GM18505 (cell line): ENCODE results near the gene TRAPPC11.
"Not testable (repeated sequence)": the region's sequence is repeated elsewhere in the genome, so short reads cannot be mapped to it uniquely, and the experiment has no call there.

Experiments
- ATAC-seq: cut with Tn5 transposase; IDR thresholded peaks from one replicate; pipeline ENCODE4 v1.9.1; 2021; ENCODE audit not compliant: unreplicated experiment
- POLR2A ChIP-seq: IDR thresholded peaks from 4 replicates; pipeline ENCODE4 v1.6.1; 2011; ENCODE audit warnings: borderline replicate concordance; ENCODE audit not compliant: insufficient read depth, insufficient read length; ENCODE audit errors: extremely low read depth

Gene TRAPPC11

GRCh38 chr4:183718876-183719275, 59.8 kb downstream of the TRAPPC11 start:
- ATAC-seq: no peak
- no peak for TF ChIP-seq POLR2A

GRCh38 chr4:183721207-183722081, 62.4 kb downstream of the TRAPPC11 start:
- no peak for ATAC-seq
- no peak for TF ChIP-seq POLR2A

- peak; percentile 78 for ATAC-seq
- TF ChIP-seq POLR2A: no peak
Observed at GRCh38 chr4:183722731-183723560, 63.9 kb downstream of the TRAPPC11 start.

- no peak for TF ChIP-seq POLR2A
- no peak for ATAC-seq
Observed at GRCh38 chr4:183723561-183724228, 64.6 kb downstream of the TRAPPC11 start.

- not testable (repeated sequence) for ATAC-seq
Observed at GRCh38 chr4:183725585-183725984, 66.5 kb downstream of the TRAPPC11 start.

GRCh38 chr4:183727482-183727881, 68.4 kb downstream of the TRAPPC11 start:
- no peak for TF ChIP-seq POLR2A
- ATAC-seq: no peak

GRCh38 chr4:183728223-183729068, 69.4 kb downstream of the TRAPPC11 start:
- TF ChIP-seq POLR2A: no peak
- ATAC-seq: no peak

GRCh38 chr4:183729069-183729406, 69.9 kb downstream of the TRAPPC11 start:
- ATAC-seq: no peak
- no peak for TF ChIP-seq POLR2A

- ATAC-seq: no peak
Observed at GRCh38 chr4:183729430-183730328, 70.6 kb downstream of the TRAPPC11 start.

GRCh38 chr4:183732296-183732695, 73.2 kb downstream of the TRAPPC11 start:
- no peak for TF ChIP-seq POLR2A
- no peak for ATAC-seq

More at GRCh38 chr4:183729430-183730328, 70.6 kb downstream of the TRAPPC11 start:
- no peak for TF ChIP-seq POLR2A

- no peak for ATAC-seq
- TF ChIP-seq POLR2A: no peak
Observed at GRCh38 chr4:183733181-183733580, 74.1 kb downstream of the TRAPPC11 start.
